ENCODE data around the gene MEG3.

GRCh38 chr14:100785338-100785615 lies 40.6 kb upstream of the MEG3 start:
- TF ChIP-seq, protein P1, sequence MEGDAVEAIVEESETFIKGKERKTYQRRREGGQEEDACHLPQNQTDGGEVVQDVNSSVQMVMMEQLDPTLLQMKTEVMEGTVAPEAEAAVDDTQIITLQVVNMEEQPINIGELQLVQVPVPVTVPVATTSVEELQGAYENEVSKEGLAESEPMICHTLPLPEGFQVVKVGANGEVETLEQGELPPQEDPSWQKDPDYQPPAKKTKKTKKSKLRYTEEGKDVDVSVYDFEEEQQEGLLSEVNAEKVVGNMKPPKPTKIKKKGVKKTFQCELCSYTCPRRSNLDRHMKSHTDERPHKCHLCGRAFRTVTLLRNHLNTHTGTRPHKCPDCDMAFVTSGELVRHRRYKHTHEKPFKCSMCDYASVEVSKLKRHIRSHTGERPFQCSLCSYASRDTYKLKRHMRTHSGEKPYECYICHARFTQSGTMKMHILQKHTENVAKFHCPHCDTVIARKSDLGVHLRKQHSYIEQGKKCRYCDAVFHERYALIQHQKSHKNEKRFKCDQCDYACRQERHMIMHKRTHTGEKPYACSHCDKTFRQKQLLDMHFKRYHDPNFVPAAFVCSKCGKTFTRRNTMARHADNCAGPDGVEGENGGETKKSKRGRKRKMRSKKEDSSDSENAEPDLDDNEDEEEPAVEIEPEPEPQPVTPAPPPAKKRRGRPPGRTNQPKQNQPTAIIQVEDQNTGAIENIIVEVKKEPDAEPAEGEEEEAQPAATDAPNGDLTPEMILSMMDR (IDR thresholded peaks at IDR 0.05; ENCODE audit: poor library complexity, severe bottlenecking) = no peak
- TF ChIP-seq POLR2AphosphoS5 (IDR thresholded peaks at IDR 0.05) (no peak), EZH2 (IDR thresholded peaks at IDR 0.05; ENCODE audit: borderline replicate concordance, insufficient read depth, low read length, poor library complexity, severe bottlenecking) (no peak), TAF1 (IDR thresholded peaks at IDR 0.05; ENCODE audit: low read depth) (no peak), EP300 (conservative IDR thresholded peaks at IDR 0.05; ENCODE audit: poor library complexity, severe bottlenecking) (no peak), SMC3 (conservative IDR thresholded peaks at IDR 0.05; ENCODE audit: poor library complexity) (no peak)

All from neural cell (in vitro differentiated cells).